Measurements from ENCODE around the gene CTIF. TPM values are rescaled to one million over a fixed set of nuclear protein-coding genes. Genes with fewer than 3 reads are reported as not detected.

CTIF gene
- total RNA-seq, 2 experiments from 2014 or later = 3.6 to 4.1 TPM

DNA sequence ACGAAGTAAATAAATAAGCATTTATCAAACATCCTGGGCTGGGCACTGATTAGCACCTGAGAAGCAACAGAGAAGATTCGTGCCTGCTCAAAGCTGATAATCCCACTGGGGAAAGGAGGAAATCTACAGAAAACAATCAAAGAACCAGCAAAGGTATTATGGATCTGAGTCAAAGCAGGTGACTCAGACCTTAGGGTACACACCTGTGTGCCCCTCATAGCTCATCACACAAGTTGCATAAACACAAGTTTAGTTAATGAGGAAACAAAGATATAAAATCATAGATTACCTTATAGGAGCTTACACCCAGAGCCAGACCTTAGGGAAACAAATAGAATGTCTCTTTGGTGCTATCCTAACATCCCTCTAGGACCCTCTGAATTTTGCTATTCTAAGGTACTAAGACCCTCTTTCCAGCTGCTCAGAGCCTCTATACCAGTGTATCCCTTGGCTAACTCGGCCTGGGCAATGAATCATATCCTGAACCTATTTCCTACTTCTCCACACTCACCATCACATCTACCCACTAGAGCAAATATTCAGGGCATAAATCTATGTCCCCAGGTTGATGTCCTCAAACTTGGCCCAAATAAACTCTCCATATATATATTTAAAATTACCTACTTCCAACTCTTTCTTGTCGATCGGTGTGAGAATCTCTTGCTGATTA, 19.3 kb upstream of the CTIF start:
- peaks cover 17% of the 10 kb centered on the region for H3K27me3 Mint-ChIP-seq (ENCODE audit: low read depth)
- no peaks in the 10 kb centered on the region for H3K4me1 Mint-ChIP-seq (ENCODE audit: low read depth)
- CTCF ChIA-PET = no interaction called here
- no peaks in the 10 kb centered on the region for H3K9me3 Mint-ChIP-seq
- H3K27ac Mint-ChIP-seq = no peak overlapping the region
- intact Hi-C loops (cut with micrococcal nuclease) = no loop called here
- DNase-seq = no peak
- no peak overlapping the region for H3K4me3 Mint-ChIP-seq
- H3K36me3 Mint-ChIP-seq (ENCODE audit: low read depth) = no peaks in the 10 kb centered on the region

DNA sequence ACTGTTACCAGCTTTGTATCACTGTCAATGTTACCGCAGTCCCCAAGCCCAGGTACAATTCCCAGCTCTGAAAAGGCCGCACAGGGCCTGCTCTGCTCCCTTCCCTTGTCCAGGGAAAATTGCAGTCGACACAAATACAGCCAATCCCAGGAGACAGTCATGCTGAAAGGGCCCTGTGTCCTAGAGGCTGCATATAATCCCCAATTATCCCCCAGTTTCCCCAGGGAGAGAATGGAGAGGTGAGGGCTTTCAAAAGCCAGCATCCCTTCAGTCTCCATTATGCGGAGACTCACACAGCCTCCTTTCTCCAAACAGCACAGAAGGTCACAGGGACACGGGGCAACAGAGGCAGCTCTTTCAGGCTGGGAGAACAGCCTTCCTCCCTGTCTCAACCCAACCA, 17.1 kb upstream of the CTIF start:
- Mint-ChIP-seq H3K4me3 (no peak overlapping the region), H3K27me3 (ENCODE audit: low read depth) (peaks cover 11% of the 10 kb centered on the region), H3K4me1 (ENCODE audit: low read depth) (no peaks in the 10 kb centered on the region), H3K9me3 (no peaks in the 10 kb centered on the region), H3K36me3 (ENCODE audit: low read depth) (no peaks in the 10 kb centered on the region), H3K27ac (no peak overlapping the region)
- CTCF ChIA-PET = no interaction called here
- DNase-seq = no peak
- intact Hi-C loops (cut with micrococcal nuclease) = no loop called here

DNA sequence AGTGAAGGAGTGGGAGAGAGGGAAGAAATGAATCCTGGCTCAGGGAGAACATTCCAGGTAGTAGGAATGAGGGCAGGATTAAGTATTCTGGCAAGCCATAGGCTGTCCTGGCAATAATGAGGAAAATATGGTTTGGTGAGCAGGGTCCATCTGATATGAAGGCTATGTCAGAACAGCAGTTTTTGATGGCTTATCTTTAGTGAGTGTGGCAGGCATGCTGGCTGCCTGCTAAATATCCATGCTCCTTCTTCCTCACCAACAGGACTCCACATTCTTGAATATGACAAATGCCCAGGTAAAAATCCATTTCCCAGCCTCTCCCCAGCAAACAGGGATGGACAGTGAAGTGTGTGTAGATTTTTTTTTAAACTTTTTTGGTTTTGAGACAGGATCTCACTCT, 13.2 kb upstream of the CTIF start:
- DNase-seq = no peak
- Mint-ChIP-seq H3K27me3 (ENCODE audit: low read depth) (peaks cover 26% of the 10 kb centered on the region), H3K36me3 (ENCODE audit: low read depth) (no peaks in the 10 kb centered on the region), H3K27ac (no peak overlapping the region), H3K9me3 (no peaks in the 10 kb centered on the region), H3K4me1 (ENCODE audit: low read depth) (no peaks in the 10 kb centered on the region), H3K4me3 (no peak overlapping the region)
- CTCF ChIA-PET = interaction anchor here (0.7 kb wide), 1 partner anchor 80 kb away, joined by 3 read pairs; no protein-coding TSS in a partner anchor
- intact Hi-C loops (cut with micrococcal nuclease) = no loop called here

DNA sequence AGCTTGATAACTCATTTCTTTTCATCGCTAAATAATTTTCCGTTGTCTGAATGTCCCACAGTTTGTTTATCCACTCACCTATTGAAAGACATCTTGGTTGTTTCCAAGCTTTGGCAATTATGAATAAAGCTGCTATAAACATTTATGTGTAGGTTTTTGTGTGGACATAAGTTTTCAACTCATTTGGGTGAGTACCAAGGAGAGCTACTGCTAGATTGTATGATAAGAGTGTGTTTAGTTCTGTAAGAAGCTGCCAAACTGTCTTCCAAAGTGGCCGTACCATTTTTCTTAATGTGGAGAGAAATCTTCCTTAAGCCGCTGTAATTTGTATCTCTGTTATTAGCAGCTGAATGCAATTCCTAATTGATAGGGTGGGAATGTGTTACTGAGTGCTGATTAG, 11.4 kb upstream of the CTIF start:
- CTCF ChIA-PET = no interaction called here
- H3K27me3 Mint-ChIP-seq (ENCODE audit: low read depth) = peaks cover 29% of the 10 kb centered on the region

DNA sequence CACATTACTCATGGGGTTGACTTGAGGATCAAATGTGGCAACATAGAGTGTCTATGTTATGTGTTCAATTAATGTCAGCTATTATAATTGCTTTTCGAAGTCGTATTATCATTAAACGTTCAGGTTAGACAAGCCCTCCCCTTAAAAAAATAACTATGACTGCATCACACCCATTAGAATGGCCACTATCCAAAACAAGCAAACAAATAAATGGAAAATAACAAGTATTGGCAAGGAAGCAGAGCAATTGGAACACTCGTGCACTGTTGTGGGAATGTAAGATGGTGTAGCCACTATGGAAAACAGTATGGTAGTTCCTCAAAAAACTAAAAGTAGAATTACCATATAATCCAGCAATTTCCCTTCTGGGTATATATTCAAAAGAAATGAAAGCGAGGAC, 10.0 kb upstream of the CTIF start:
- CTCF ChIA-PET = interaction anchor here (0.7 kb wide), 1 partner anchor 84 kb away, joined by 3 read pairs; no protein-coding TSS in a partner anchor
- Mint-ChIP-seq H3K9me3 (no peaks in the 10 kb centered on the region), H3K27me3 (ENCODE audit: low read depth) (peaks cover 26% of the 10 kb centered on the region), H3K4me1 (ENCODE audit: low read depth) (peaks cover 2% of the 10 kb centered on the region), H3K4me3 (no peak overlapping the region), H3K36me3 (ENCODE audit: low read depth) (no peaks in the 10 kb centered on the region), H3K27ac (no peak overlapping the region)
- DNase-seq = no peak
- intact Hi-C loops (cut with micrococcal nuclease) = no loop called here

More for the DNA sequence above, 11.4 kb upstream of the CTIF start:
- Mint-ChIP-seq H3K9me3 (no peaks in the 10 kb centered on the region), H3K27ac (no peak overlapping the region), H3K4me3 (no peak overlapping the region), H3K36me3 (ENCODE audit: low read depth) (no peaks in the 10 kb centered on the region), H3K4me1 (ENCODE audit: low read depth) (no peaks in the 10 kb centered on the region)
- no peak for DNase-seq
- intact Hi-C loops (cut with micrococcal nuclease) = no loop called here

DNA sequence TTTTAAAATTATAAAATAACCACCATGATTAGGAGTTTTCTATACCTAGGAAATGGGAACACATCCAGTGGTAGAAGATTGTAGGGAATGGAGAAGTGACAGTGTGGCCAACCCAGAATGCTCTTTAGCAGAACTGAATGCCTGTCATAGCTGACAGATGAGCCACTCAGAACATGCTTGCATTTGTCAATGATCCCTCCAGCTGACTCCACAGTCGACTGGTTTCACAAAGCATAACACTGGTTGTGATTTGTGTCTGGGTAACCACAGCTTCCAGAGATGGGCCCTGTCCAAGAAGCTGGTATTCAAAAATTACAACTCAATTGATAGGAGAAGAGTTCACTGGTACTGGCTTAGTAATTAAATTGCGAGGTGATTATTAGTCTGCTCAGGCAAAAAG, 9.0 kb upstream of the CTIF start:
- Mint-ChIP-seq H3K36me3 (ENCODE audit: low read depth) (no peaks in the 10 kb centered on the region), H3K4me1 (ENCODE audit: low read depth) (peaks cover 2% of the 10 kb centered on the region), H3K9me3 (no peaks in the 10 kb centered on the region), H3K27me3 (ENCODE audit: low read depth) (peaks cover 28% of the 10 kb centered on the region), H3K27ac (no peak overlapping the region), H3K4me3 (no peak overlapping the region)
- intact Hi-C loops (cut with micrococcal nuclease) = loop anchor here (10.0 kb wide), 1 partner anchor 415 kb away; no protein-coding TSS in a partner anchor
- CTCF ChIA-PET = no interaction called here
- no peak for DNase-seq

DNA sequence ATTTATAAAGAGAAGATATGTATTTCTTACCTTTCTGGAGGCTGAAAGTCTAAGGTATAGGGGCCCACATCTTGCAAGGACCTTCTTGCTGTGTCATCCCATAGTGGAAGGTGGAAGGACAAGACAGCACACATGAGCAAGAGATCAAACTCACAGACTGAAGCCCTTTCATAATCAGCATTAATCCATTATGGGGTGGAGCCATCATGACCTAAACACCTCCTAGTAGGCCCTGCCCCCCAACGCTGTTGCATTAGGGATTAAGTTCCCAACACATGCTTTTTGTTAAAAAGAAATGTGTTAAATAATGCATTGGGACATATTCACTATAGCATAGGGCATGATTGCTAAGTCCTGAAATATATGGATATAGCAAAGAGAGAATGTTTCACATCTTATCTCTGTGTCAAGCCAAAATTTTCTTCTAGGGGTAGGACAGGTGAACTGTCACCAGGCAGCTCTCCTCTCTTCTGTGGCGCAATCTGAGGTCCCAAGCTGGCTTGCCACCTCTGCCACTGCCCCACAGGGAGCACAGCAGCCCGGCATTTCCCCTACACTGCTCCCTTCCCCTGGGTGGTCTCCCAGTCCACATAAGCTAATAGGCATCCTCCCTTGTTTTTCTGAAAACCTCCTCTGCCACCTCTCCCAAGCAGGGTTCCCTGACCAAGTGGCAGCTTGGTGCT, 8.3 kb upstream of the CTIF start:
- no peak overlapping the region for H3K4me3 Mint-ChIP-seq
- no peak overlapping the region for H3K27ac Mint-ChIP-seq
- DNase-seq = no peak
- H3K27me3 Mint-ChIP-seq (ENCODE audit: low read depth) = peaks cover 23% of the 10 kb centered on the region
- peaks cover 2% of the 10 kb centered on the region for H3K4me1 Mint-ChIP-seq (ENCODE audit: low read depth)
- CTCF ChIA-PET = no interaction called here
- no peaks in the 10 kb centered on the region for H3K9me3 Mint-ChIP-seq
- no peaks in the 10 kb centered on the region for H3K36me3 Mint-ChIP-seq (ENCODE audit: low read depth)
- intact Hi-C loops (cut with micrococcal nuclease) = loop anchor here (10.0 kb wide), 1 partner anchor 414 kb away; no protein-coding TSS in a partner anchor

DNA sequence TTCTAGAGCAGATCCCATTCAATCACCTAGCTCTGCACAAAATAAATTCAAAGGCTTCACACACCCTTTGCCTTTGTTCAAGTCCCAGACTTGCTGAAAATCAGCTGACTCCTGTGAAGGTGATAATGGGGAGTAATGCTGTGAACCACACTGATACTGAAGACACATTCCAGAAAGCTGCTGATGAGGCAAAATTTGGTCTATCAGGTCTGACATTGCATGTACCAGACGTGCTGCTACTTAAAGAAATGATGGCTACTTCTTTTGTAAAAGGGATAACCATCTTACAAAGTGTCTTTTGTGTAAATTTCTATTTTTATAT, 7.8 kb upstream of the CTIF start:
- Mint-ChIP-seq H3K27ac (no peak overlapping the region), H3K4me3 (no peak overlapping the region), H3K36me3 (ENCODE audit: low read depth) (no peaks in the 10 kb centered on the region), H3K4me1 (ENCODE audit: low read depth) (peaks cover 2% of the 10 kb centered on the region), H3K9me3 (no peaks in the 10 kb centered on the region), H3K27me3 (ENCODE audit: low read depth) (peaks cover 23% of the 10 kb centered on the region)
- CTCF ChIA-PET = no interaction called here
- DNase-seq = no peak
- intact Hi-C loops (cut with micrococcal nuclease) = loop anchor here (10.0 kb wide), 1 partner anchor 414 kb away; no protein-coding TSS in a partner anchor

DNA sequence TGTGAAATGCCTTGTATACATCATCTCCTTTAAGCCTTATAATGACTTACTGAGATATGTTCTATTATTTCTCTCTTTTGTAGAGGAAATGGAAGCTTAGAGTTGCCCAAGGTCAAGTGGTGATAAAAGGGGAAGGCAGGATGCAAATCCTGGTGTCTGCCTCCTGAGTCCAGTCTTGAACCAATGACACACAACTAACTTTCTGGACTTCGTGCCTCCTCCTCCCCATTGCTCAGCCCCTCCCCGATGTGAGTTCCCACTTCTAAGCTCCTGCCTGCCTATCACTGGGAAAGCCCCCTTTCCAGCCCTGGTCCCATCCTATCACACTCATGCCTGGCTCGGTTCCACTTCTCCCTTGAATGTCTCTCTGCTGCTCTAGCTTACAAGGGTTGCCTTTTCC, 6.9 kb upstream of the CTIF start:
- Mint-ChIP-seq H3K27ac (no peak overlapping the region), H3K36me3 (ENCODE audit: low read depth) (no peaks in the 10 kb centered on the region), H3K27me3 (ENCODE audit: low read depth) (peaks cover 23% of the 10 kb centered on the region), H3K9me3 (no peaks in the 10 kb centered on the region), H3K4me3 (no peak overlapping the region), H3K4me1 (ENCODE audit: low read depth) (peaks cover 2% of the 10 kb centered on the region)
- CTCF ChIA-PET = no interaction called here
- no peak for DNase-seq
- intact Hi-C loops (cut with micrococcal nuclease) = loop anchor here (10.0 kb wide), 1 partner anchor 413 kb away; no protein-coding TSS in a partner anchor

DNA sequence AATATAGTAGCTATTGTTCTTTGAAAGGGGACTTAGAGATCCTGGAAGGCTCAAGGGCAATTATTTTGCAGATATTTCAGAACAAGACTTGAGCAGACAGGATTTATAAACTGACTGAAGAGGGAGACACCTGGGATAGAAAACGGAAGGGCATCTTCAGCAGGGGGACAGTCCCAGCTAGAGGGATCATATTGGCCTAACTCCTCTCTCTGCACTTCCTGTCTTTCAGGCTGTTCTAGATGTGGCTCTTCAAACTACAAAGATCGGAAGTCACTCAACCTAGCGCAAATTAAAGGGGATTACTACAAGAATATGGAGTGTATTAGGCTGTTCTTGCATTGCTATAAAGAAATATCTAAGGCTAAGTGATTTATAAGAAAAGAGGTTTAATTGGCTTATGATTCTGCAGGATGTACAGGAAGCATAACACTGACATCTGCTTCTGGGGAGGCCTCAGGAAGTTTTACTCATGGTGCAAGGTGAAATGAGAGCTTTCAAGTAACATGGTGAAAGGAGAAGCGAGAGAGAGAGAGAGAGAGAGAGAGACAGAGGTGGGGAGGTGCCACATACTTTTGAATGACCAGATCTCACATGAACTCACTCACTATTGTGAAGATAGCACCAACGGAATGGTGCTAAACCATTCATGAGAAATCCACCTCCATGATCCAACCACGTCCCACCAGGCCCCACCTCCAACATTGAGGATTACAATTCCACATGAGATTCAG, 5.3 kb upstream of the CTIF start:
- intact Hi-C loops (cut with micrococcal nuclease) = loop anchor here (10.0 kb wide), 1 partner anchor 411 kb away; no protein-coding TSS in a partner anchor
- Mint-ChIP-seq H3K27me3 (ENCODE audit: low read depth) (peaks cover 12% of the 10 kb centered on the region), H3K4me3 (no peak overlapping the region), H3K36me3 (ENCODE audit: low read depth) (no peaks in the 10 kb centered on the region), H3K4me1 (ENCODE audit: low read depth) (peaks cover 2% of the 10 kb centered on the region), H3K27ac (no peak overlapping the region), H3K9me3 (no peaks in the 10 kb centered on the region)
- CTCF ChIA-PET = no interaction called here
- DNase-seq = no peak

DNA sequence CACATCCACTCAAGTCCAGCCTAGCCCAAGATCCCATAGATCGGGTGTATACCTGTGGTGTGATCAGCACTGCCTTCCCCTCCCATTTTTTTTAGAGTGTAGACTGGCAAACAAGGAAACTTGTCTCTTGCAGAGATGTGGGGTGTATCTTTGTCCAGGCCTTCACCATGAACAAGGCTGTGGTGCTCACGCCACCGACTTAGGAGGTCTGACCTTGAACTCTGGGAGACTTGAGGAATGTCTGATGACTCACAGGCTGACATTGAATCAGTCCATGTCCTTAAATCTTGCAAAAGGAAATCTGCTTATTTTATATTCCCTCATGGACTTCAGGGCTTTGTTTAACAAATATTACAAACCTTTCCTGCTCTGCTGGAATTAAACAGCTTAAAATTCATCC, 4.5 kb upstream of the CTIF start:
- intact Hi-C loops (cut with micrococcal nuclease) = loop anchor here (10.0 kb wide), 1 partner anchor 410 kb away; no protein-coding TSS in a partner anchor
- CTCF ChIA-PET = no interaction called here

DNA sequence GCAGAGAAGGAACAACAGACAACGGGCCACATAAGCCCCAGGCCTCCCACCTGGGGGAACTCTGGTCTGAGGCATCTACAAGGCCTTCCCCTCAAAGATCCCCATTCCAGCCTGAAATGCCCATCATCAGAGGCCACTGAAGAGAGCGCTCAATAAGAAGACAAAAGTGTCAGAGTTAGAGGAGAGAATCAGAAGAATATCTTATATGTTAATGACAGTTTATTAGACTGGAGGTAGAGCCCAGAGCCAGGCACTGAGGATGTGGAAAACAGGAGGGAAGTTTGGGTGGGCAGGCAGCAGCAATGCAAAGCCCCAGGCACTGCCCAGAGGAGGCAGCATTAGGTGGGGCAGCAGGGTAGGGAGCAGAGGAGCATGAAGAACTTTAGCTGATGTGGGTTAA, 2.9 kb upstream of the CTIF start:
- intact Hi-C loops (cut with micrococcal nuclease) = loop anchor here (10.0 kb wide), 1 partner anchor 409 kb away; no protein-coding TSS in a partner anchor
- Mint-ChIP-seq H3K4me1 (ENCODE audit: low read depth) (peaks cover 4% of the 10 kb centered on the region), H3K27me3 (ENCODE audit: low read depth) (peaks cover 8% of the 10 kb centered on the region), H3K4me3 (no peak overlapping the region), H3K27ac (no peak overlapping the region), H3K36me3 (ENCODE audit: low read depth) (no peaks in the 10 kb centered on the region), H3K9me3 (no peaks in the 10 kb centered on the region)
- no peak for DNase-seq
- CTCF ChIA-PET = no interaction called here

More for the DNA sequence above, 4.5 kb upstream of the CTIF start:
- no peaks in the 10 kb centered on the region for H3K9me3 Mint-ChIP-seq
- H3K4me1 Mint-ChIP-seq (ENCODE audit: low read depth) = peaks cover 2% of the 10 kb centered on the region
- H3K27me3 Mint-ChIP-seq (ENCODE audit: low read depth) = peaks cover 6% of the 10 kb centered on the region
- H3K36me3 Mint-ChIP-seq (ENCODE audit: low read depth) = no peaks in the 10 kb centered on the region
- H3K4me3 Mint-ChIP-seq = no peak overlapping the region
- H3K27ac Mint-ChIP-seq = no peak overlapping the region
- DNase-seq = no peak
